ENCODE measurements around the gene TMOD3. TPM values are rescaled to one million over a fixed set of nuclear protein-coding genes. Genes with fewer than 3 reads are reported as not detected.

The TMOD3 gene
- total and polyA plus RNA-seq, 12 donors = 3.9 to 42.5 (median 22.4) TPM

- no peak for TF ChIP-seq POLR2A (IDR thresholded peaks at IDR 0.05)
- no peak for TF ChIP-seq CTCF (IDR thresholded peaks at IDR 0.05)
- no peak overlapping the region for H3K27ac ChIP-seq
- no peaks in the 10 kb centered on the region for H3K27me3 ChIP-seq
- H3K4me1 ChIP-seq (replicated peaks in 1 of 2) = no peaks in the 10 kb centered on the region
- H3K4me3 ChIP-seq = no peak overlapping the region
- no peaks in the 10 kb centered on the region for H3K9me3 ChIP-seq (replicated peaks in 1 of 3)
- DNase-seq = no peak
- intact Hi-C loops (cut with DNase I) = no loop called here
- WGBS, 4 donors = 96 to 100% (median 98%) methylated on average over 1 of the region's 1 CpG
- H3K36me3 ChIP-seq (replicated peaks in 1 of 2) = peaks cover 0 to 18% of the 10 kb centered on the region in 2 donors
Measured at GRCh38 chr15:51908316-51908715, 78.9 kb downstream of the TMOD3 start.

- intact Hi-C loops (cut with DNase I) = no loop called here
- H3K9me3 ChIP-seq (replicated peaks in 1 of 3) = no peaks in the 10 kb centered on the region
- no peaks in the 10 kb centered on the region for H3K4me1 ChIP-seq (replicated peaks in 1 of 2)
- H3K36me3 ChIP-seq (replicated peaks in 1 of 2) = peaks cover 0 to 9% of the 10 kb centered on the region in 2 donors
- no peaks in the 10 kb centered on the region for H3K27me3 ChIP-seq
- TF ChIP-seq POLR2A (IDR thresholded peaks at IDR 0.05) = no peak
- no peak for TF ChIP-seq CTCF (IDR thresholded peaks at IDR 0.05)
- WGBS, 4 donors = 80 to 95% (median 87%) methylated on average over 2 of the region's 2 CpGs
- no peak overlapping the region for H3K4me3 ChIP-seq
- DNase-seq = no peak
- no peak overlapping the region for H3K27ac ChIP-seq
Measured at GRCh38 chr15:51909584-51909983, 80.1 kb downstream of the TMOD3 start.

- peaks cover 0 to 23% of the 10 kb centered on the region in 2 donors for H3K36me3 ChIP-seq (replicated peaks in 1 of 2)
- intact Hi-C loops (cut with DNase I) = no loop called here
Measured at GRCh38 chr15:51912528-51912927, 83.1 kb downstream of the TMOD3 start.

GRCh38 chr15:51917493-51917892, 88.0 kb downstream of the TMOD3 start:
- WGBS, 4 donors = 89 to 97% (median 91%) methylated on average over 2 of the region's 2 CpGs
- H3K4me3 ChIP-seq = no peak overlapping the region
- TF ChIP-seq POLR2A (IDR thresholded peaks at IDR 0.05) (no peak), CTCF (IDR thresholded peaks at IDR 0.05) (no peak)
- intact Hi-C loops (cut with DNase I) = no loop called here
- no peak overlapping the region for H3K27ac ChIP-seq
- no peaks in the 10 kb centered on the region for H3K4me1 ChIP-seq (replicated peaks in 1 of 2)
- no peaks in the 10 kb centered on the region for H3K9me3 ChIP-seq (replicated peaks in 1 of 3)
- no peaks in the 10 kb centered on the region for H3K27me3 ChIP-seq
- H3K36me3 ChIP-seq (replicated peaks in 1 of 2) = peaks cover 0 to 24% of the 10 kb centered on the region in 2 donors
- peak in 1 of 7 donors; percentile 18 for DNase-seq

More at GRCh38 chr15:51912528-51912927, 83.1 kb downstream of the TMOD3 start:
- no peak for DNase-seq
- Histone ChIP-seq H3K4me3 (no peak overlapping the region), H3K4me1 (replicated peaks in 1 of 2) (no peaks in the 10 kb centered on the region), H3K27me3 (no peaks in the 10 kb centered on the region), H3K27ac (no peak overlapping the region), H3K9me3 (replicated peaks in 1 of 3) (no peaks in the 10 kb centered on the region)
- TF ChIP-seq CTCF (IDR thresholded peaks at IDR 0.05) (no peak), POLR2A (IDR thresholded peaks at IDR 0.05) (no peak)
- WGBS, 4 donors = 97 to 99% (median 97%) methylated on average over 3 of the region's 3 CpGs
